GM12872 (cell line): ENCODE results near the gene FBXW7.

Source experiments
- CTCF ChIP-seq: IDR thresholded peaks from 3 replicates; pipeline ENCODE4 v1.5.1; 2011; ENCODE audit warnings: low read depth, mild to moderate bottlenecking, low read length, moderate library complexity; ENCODE audit not compliant: insufficient read depth

FBXW7 gene

GRCh38 chr4:152563209-152563608, 27.3 kb upstream of the FBXW7 start:
- TF ChIP-seq CTCF = no peak

GRCh38 chr4:152559641-152560040, 23.7 kb upstream of the FBXW7 start:
- TF ChIP-seq CTCF = no peak

GRCh38 chr4:152558396-152558795, 22.5 kb upstream of the FBXW7 start:
- TF ChIP-seq CTCF = no peak

GRCh38 chr4:152556834-152557233, 20.9 kb upstream of the FBXW7 start:
- no peak for TF ChIP-seq CTCF

GRCh38 chr4:152556283-152556682, 20.4 kb upstream of the FBXW7 start:
- no peak for TF ChIP-seq CTCF

- no peak for TF ChIP-seq CTCF
Observed at GRCh38 chr4:152554742-152555141, 18.9 kb upstream of the FBXW7 start.

- no peak for TF ChIP-seq CTCF
Observed at GRCh38 chr4:152545088-152545487, 9.2 kb upstream of the FBXW7 start.

GRCh38 chr4:152540941-152541340, 5.0 kb upstream of the FBXW7 start:
- no peak for TF ChIP-seq CTCF
